OCI-M1 (cell line): Measurements from ENCODE around the gene SNX25.

ENCODE experiments used
- DNase-seq: peaks from one replicate; lab custom pipeline; 2025; lab: John Stamatoyannopoulos, UW

SNX25 gene

GRCh38 chr4:185259719-185260118, 50.3 kb downstream of the SNX25 start:
- DNase-seq = no peak

GRCh38 chr4:185261946-185262345, 52.5 kb downstream of the SNX25 start:
- no peak for DNase-seq

- no peak for DNase-seq
Measured at GRCh38 chr4:185263419-185263818, 54.0 kb downstream of the SNX25 start.

DNA sequence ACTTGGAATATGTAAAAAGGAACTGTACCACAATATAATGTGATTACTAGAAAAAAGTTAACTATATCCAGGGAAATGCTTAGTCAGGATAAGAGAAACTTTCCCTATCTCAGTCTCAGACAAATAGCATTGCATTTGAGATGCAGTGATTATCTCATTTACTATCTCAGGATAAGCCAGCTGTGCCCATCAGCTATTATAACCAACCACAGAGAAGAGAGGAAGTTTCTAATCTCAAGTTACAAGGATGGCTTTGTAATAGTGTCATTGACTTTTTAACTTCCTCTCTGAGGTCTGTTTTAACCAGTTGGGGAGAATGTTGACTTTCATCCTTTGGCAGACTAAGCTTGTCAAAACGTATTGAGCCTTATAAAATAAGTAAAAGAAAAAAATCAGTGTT, 56.5 kb downstream of the SNX25 start:
- DNase-seq = peak; percentile 91

DNA sequence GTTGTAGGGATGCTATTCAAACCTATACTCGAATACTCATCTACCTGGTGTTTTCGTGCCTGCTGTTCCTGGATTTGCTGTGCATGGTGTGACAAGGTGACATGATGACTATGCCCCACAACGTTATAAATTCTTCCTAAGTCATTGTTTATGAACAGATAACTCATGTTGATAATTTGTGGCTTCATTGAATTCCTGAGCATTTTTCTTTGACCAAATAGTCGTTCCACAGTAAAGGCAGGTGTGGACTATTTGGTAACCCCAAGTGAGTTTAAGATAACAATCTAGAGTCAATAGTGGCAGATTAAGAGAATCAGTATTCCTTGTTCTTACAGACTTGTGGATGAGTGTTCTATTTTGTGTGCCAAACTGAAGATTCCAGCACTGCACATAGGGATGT, 59.9 kb downstream of the SNX25 start:
- DNase-seq = no peak

GRCh38 chr4:185270037-185270436, 60.6 kb downstream of the SNX25 start:
- DNase-seq = no peak

DNA sequence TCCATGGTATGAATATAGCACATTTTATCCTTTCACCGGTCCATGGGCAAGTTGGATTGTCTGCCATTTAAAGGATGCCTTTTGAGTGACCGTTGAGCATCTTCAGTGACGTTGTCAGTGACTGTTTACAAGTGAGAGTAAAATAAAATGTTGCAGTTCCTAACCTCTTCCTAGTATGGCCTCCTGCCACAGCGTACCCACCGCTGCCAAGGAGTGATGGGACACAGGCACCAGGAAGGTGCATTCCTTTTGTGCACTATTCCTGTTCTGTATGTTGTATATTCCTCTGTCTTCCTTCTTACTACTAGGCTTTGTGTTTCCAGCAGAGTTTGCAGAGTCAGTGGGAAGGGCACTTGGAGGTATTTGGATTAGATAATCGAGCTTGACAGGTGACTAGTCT, 61.5 kb downstream of the SNX25 start:
- no peak for DNase-seq

GRCh38 chr4:185272245-185272644, 62.8 kb downstream of the SNX25 start:
- no peak for DNase-seq

DNA sequence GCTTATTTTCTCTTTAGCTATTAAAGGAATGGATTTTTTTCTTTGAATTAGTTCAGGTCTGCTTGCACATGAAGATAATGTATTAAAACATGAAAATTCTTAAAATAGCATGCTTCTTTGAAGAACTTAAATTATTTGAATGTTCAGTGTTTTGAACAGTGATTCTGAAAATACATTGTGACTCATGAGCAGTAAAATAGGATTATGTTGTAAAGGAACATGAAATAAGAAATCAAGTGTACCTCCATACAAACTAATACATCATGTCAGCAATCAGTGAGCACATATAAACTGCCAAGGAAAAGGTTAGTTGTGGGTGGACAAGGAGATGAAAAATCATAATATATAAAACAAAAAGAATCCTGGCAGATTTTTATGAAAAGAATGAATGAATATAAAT, 66.1 kb downstream of the SNX25 start:
- DNase-seq = no peak

DNA sequence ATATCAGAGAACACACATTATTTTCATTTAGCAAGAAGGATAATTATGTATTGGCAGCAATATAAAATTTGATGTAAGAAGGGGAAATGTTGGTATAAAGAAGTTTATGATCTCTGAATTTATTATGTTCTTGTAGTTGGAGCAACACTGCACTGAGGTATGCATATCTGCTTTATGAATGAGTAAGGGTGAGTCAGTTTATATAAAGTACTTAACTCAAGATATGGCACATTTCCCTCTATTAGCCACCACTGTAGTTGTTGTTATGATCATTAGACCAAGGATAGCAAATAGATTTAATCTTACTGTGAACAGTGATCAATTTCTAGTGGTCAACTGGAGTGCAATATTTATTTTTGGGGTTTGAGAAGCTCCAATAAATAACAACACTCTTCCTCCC, 66.6 kb downstream of the SNX25 start:
- DNase-seq = no peak

GRCh38 chr4:185278716-185279115, 69.3 kb downstream of the SNX25 start:
- no peak for DNase-seq

- DNase-seq = no peak
Measured at GRCh38 chr4:185280608-185281007, 71.2 kb downstream of the SNX25 start.

DNA sequence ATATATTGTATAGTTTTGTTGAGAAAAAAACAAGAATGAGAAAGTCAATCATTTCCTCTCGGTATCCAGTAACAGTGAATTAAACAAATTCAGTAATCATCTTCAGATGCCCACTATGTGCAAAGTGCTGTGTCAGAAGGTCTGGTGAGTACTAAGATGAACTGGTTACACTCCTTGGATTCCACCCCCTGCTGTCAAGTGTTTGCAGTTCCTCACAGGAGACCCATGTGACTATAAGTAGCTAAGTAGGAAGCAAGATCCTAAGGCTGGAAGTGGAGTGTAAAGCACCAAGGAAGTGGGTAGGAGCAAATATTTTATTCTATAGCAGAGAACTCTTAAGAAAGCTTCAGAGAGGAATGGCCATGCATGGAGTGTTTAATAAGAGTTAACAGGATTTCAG, 73.6 kb downstream of the SNX25 start:
- DNase-seq = peak; percentile 19

- peak; percentile 13 for DNase-seq
Measured at GRCh38 chr4:185283723-185284122, 74.3 kb downstream of the SNX25 start.

DNA sequence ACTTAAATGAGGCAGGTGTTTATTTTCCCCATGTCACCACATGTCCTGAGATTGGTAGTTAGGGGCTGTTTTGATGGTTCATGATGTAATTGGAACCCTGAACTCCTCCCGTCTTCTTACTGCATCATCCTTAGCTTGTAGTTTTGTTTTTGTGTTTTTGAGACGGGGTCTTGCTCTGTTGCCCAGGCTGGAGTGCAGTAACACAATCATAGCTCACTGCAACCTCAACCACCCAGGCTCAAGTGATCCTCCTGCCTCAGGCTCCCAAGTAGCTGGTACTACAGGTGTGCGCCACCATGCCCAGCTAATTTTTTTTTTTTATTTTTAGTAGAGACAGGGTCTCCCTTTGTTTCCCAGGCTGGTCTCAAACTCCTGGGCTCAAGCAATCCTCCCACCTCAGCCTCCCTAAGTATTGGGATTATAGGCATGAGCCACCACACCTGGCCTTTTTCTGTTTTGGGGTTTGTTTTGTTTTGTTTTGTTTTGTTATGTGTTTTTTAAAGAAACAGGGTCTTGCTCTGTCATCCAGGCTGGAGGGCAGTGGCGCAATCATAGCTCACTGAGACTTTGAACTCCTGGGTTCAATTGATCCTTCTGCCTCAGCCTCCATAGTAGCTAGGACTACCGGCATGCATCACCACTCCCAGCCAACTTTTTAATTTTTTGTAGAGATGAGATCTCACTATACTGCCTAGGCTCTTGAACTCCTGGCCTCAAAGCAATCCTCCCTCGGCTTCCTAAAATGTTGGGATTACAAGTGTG, 76.4 kb downstream of the SNX25 start:
- no peak for DNase-seq

DNA sequence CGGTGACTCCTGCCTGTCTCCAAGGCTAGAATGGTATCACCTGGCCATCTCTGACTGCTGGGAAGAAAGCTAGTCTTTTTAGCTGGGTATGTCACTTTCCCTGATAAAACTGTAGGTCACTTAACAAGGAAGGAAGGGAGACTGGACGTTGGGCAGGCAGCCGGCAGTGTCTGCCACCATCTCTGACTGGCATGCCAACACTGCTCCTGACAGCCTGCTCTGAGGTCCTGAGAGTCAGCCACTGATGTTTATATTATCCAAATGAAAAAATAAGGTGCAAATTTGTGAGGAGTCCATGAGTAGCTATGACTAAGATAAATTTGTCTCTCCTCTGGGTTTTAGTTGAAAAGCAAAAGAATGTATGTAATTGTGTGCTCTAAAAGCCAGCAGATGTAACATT, 77.2 kb downstream of the SNX25 start:
- no peak for DNase-seq

GRCh38 chr4:185287031-185287430, 77.6 kb downstream of the SNX25 start:
- DNase-seq = no peak

DNA sequence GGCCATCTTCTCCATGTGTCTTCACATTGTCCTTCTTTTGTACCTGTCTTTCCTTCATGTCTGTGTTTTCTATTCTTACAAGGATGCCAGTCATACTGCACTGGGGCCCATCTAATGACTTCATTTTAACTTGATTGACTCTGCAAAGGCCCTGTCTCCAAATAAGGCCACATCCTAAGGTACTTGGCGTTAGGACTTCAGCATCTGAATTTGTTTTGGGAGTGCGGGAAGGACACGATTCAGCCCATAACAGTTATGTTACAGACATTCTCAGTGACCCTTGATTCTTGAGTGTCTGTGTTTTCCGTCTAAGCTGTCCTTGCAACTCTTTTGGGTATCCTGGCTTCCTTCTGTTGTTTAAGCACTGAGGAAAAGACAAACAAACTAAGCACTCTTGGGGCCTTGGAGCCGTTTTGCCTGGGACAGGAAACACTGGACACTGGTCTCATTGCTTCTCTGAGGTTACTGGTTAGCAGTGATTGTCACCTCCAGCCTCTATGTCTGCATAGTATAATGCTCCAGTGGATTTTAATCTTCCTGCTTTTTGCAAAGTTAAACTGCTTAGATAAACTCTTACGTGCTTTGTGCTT, 80.7 kb downstream of the SNX25 start:
- DNase-seq = no peak

DNA sequence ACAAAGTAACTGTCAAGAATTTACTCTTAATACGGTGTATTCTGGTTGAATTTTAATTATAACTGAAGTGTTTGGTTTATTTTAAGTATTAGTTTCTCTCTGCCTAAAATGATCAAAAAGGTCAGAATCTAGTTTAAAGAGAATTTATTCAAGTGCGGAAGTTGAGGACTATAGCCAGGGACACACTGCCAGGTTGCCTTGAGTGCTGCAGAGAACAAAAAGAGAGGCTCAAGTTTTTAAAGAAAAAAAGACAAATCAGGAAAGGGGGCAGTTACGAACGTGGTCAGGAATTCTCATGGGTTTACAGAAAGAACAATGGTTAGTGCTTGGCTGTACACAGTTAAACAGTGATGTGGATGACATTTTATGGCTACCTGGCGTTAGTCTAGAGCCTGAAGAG, 81.3 kb downstream of the SNX25 start:
- DNase-seq = no peak

DNA sequence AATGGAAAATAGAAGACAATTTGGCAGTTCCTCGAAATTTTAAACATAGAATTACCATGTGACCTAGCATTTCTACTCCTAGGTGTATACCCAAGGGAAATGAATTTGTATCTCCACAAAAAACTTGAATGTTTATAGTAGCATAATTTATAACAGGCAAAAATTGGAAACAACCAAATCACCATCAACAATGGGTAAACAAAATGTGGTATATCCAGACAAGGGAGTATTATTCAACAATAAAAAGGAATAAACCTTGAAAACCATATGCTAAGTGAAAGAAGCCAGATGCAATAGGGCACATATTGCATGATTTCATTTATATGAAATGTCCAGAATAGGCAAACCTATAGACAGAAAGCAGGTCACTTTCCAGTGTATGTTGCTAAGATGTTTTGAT, 83.8 kb downstream of the SNX25 start:
- no peak for DNase-seq

DNA sequence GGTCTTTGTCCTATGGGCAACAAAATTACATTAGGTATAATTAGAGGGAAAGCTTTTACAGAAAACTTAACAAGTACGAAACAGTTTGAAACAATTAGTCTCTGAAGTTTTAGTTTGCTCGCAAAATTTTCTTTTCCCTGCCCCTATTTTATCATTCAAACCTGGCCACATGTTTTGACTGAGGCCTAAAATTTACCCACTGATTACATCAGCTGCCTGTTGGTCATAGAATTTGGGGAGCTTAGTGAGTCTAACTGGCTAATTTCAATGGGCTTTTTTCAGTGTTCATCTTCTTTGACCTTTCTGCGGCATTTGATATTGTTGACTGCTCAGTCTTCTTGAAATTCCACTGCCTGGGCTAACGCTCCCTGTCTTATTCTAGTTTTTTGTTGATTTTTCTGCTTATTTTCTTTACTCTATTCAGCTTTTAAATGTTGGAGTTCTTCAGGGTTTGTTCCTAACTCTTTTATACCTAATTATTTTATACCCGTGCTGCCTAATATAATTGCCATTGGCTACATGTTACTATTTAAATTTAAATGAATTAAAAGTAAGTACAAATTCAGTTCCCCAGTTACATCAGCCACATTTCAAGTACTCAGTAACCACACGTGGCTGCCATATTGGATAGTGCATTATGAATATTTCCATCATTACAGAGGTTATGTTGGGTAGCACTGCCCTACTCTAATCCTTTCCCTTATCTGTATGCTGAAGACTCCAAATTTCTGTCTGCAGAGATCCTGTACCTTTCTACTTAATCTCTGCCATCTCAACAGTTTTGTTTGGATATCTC, 87.5 kb downstream of the SNX25 start:
- DNase-seq = peak; percentile 29

DNA sequence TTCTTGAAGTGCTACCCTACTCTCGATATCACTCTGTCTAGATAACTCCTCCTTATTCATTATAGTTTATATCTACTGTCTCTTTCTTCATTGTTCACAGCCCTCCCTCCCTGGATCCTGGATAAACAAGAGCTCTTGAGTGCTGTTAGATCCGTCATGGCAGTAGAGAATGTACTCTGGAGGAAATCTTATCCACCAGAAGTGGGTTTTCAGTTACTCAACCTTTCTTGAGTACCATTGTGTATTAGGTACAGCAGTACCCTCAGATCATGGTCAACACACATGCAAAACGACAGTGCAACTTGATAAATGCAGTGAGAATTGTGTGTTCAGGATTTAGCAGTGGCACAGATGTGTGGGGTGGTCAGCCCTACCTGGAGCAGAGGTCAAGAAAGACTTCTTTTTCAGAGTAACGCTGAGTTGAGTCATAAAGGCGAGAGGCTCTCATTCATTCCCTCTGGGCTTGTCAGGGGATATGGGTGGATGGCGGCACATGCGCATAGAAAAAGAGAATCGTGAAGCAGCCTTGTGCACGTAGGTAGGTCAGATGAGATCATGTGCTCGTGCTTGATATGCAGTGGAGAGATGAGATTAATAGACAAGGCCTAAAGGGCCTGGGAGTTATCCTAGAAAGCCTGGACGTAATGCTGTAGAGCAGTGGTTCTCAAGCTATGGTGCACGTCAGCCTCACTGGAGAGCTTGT, 89.5 kb downstream of the SNX25 start:
- DNase-seq = no peak

DNA sequence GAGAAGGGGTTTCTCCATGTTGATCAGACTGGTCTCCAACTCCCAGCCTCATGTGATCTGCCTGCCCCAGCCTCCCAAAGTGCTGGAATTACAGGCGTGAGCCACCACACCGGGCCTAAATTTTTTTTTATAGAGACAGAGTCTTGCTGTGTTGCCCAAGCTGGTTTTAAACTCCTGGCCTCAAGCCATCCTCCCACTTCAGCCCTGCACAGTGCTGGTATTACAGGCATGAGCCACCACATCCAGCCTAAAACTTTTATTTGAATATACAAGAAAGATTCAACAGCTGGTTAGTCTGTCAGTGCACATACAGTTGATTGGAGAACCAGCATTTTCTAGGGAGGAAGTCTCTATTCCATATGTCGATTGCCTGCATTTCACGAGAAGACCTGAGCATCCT, 95.1 kb downstream of the SNX25 start:
- no peak for DNase-seq
